ENCODE data around the gene EXOC3L4. TPM values are rescaled to one million over a fixed set of nuclear protein-coding genes. Genes with fewer than 3 reads are reported as not detected.

EXOC3L4 gene
- total RNA-seq, 4 donors from 2014 or later, result 0.64 to 0.75 TPM; not detected in 2

DNA sequence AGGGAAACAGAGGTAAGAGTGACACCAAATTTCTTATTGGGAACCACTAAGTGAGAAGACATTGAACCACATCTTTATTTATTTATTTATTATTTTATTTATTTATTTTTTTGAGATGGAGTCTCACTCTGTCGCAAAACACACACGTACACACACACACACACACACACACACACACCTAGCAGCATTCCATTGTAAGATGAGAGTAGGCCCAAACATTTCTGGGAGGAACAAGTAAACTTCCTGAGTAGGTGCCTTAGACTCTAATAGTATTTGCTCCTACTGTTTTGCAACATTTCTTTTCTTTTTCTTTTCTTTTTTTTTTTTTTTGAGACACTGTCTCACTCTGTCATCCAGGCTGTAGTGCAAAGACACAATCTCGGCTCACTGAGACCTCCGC lies 30.1 kb upstream of the EXOC3L4 start:
- H3K4me3 ChIP-seq (ENCODE audit: low read depth, poor library complexity, severe bottlenecking), result no peak overlapping the region
- TF ChIP-seq, protein P1, sequence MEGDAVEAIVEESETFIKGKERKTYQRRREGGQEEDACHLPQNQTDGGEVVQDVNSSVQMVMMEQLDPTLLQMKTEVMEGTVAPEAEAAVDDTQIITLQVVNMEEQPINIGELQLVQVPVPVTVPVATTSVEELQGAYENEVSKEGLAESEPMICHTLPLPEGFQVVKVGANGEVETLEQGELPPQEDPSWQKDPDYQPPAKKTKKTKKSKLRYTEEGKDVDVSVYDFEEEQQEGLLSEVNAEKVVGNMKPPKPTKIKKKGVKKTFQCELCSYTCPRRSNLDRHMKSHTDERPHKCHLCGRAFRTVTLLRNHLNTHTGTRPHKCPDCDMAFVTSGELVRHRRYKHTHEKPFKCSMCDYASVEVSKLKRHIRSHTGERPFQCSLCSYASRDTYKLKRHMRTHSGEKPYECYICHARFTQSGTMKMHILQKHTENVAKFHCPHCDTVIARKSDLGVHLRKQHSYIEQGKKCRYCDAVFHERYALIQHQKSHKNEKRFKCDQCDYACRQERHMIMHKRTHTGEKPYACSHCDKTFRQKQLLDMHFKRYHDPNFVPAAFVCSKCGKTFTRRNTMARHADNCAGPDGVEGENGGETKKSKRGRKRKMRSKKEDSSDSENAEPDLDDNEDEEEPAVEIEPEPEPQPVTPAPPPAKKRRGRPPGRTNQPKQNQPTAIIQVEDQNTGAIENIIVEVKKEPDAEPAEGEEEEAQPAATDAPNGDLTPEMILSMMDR (IDR thresholded peaks at IDR 0.05), result no peak
- no peak for TF ChIP-seq POLR2A (IDR thresholded peaks at IDR 0.05)
- intact Hi-C loops (cut with DNase I; ENCODE audit: low total_unique reads), result no loop called here
- no peak for DNase-seq (ENCODE audit: low spot score in 2 of 2)
- 92 to 93% methylated on average over 4 of the region's 4 CpGs for WGBS, 2 donors

DNA sequence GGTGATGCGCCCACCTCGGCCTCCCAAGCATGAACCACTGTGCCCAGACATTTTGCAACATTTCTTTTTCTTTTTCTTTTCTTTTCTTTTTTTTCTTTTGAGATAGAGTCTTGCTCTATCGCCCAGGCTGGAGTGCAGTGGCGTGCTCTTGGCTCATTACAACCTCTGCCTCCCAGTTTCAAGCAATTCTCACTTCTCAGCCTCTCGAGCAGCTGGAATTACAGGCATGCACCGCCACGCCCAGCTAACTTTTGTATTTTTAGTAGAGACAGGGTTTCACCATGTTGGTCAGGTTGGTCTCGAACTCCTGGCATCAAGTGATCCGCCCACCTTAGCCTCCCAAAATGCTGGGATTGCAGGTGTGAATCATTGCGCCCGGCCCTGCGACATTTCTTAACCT lies 29.5 kb upstream of the EXOC3L4 start:
- no peak for DNase-seq (ENCODE audit: low spot score in 2 of 2)
- 84 to 90% methylated on average over 12 of the region's 12 CpGs for whole genome bisulfite sequencing, 2 donors
- H3K4me3 ChIP-seq (ENCODE audit: low read depth, poor library complexity, severe bottlenecking), result no peak overlapping the region
- TF ChIP-seq POLR2A (IDR thresholded peaks at IDR 0.05), result no peak
- TF ChIP-seq, protein P1 (IDR thresholded peaks at IDR 0.05), result no peak
- intact Hi-C loops (cut with DNase I; ENCODE audit: low total_unique reads), result no loop called here

GRCh38 chr14:103065861-103066260 lies 28.7 kb upstream of the EXOC3L4 start:
- H3K4me3 ChIP-seq (ENCODE audit: low read depth, poor library complexity, severe bottlenecking), result no peak overlapping the region
- intact Hi-C loops (cut with DNase I; ENCODE audit: low total_unique reads), result no loop called here
- DNase-seq (ENCODE audit: low spot score in 2 of 2), result no peak
- TF ChIP-seq POLR2A (IDR thresholded peaks at IDR 0.05), result no peak
- TF ChIP-seq, protein P1 (IDR thresholded peaks at IDR 0.05), result no peak
- WGBS, 2 donors, result 73 to 82% methylated on average over 7 of the region's 7 CpGs

DNA sequence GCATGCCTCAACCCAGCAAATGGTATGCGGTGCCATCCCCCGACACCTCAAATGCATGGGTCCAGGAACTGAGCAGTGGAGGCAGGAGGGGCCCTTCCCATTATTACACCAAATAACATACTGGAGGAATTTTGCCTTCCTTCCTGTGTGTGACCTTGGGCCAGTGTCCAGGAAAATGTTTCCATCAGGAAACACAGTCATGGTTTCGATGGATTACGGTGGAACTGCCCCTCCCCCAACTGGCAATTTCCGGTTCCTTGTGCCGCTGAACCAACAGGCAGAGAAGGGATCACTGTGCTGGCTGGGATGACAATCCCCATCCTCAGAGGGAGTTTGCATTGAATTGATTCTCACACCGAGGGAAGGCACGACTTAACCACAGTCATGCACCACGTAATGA lies 28.1 kb upstream of the EXOC3L4 start:
- 78 to 79% methylated on average over 9 of the region's 9 CpGs for WGBS, 2 donors
- DNase-seq (ENCODE audit: low spot score in 2 of 2), result no peak
- H3K4me3 ChIP-seq (ENCODE audit: low read depth, poor library complexity, severe bottlenecking), result no peak overlapping the region
- intact Hi-C loops (cut with DNase I; ENCODE audit: low total_unique reads), result no loop called here
- TF ChIP-seq, protein P1 (IDR thresholded peaks at IDR 0.05), result no peak

GRCh38 chr14:103067231-103067954 lies 27.1 kb upstream of the EXOC3L4 start:
- intact Hi-C loops (cut with DNase I; ENCODE audit: low total_unique reads), result no loop called here
- no peak for TF ChIP-seq POLR2A (IDR thresholded peaks at IDR 0.05)
- TF ChIP-seq, protein P1 (IDR thresholded peaks at IDR 0.05), result no peak
- H3K4me3 ChIP-seq (ENCODE audit: low read depth, poor library complexity, severe bottlenecking), result no peak overlapping the region
- no peak for DNase-seq (ENCODE audit: low spot score in 2 of 2)
- WGBS, 2 donors, result 30 to 35% methylated on average over 8 of the region's 8 CpGs

Measured in lower leg skin (tissue), 4 donors.